AG09309 (cell line): ENCODE data around the gene ZNF385D.
A peak's percentile ranks its signal among the peaks of the same experiment; 100 is the strongest.

Experiments
- DNase-seq: peaks from one replicate; pipeline ENCODE4 v3.0.0-alpha.2; 2010; ENCODE audit warnings: low read depth
- H3K4me3 ChIP-seq: 2 replicates; pipeline ENCODE4 v1.5.1; 2011; ENCODE audit warnings: mild to moderate bottlenecking, low read depth, low read length, moderate library complexity; ENCODE audit not compliant: control insufficient read depth
- CTCF ChIP-seq: IDR thresholded peaks from 2 replicates; pipeline ENCODE4 v1.5.1; 2011; ENCODE audit warnings: mild to moderate bottlenecking, low read depth, low read length, inconsistent platforms; ENCODE audit not compliant: insufficient read depth, control insufficient read depth; ENCODE audit errors: missing control alignments

The ZNF385D gene

GRCh38 chr3:21751886-21752285 lies 876 bp upstream of the ZNF385D start:
- H3K4me3 ChIP-seq, result no peak overlapping the region
- no peak for DNase-seq
- TF ChIP-seq CTCF, result no peak

- DNase-seq, result no peak
- peak overlapping the region; percentile 55 for H3K4me3 ChIP-seq
- TF ChIP-seq CTCF, result no peak
These were observed 822 bp downstream of the ZNF385D start for GRCh38 chr3:21750080-21750696.

GRCh38 chr3:21747966-21748555 lies 2.9 kb downstream of the ZNF385D start:
- no peak overlapping the region for H3K4me3 ChIP-seq
- no peak for TF ChIP-seq CTCF
- DNase-seq, result no peak

GRCh38 chr3:21747376-21747775 lies 3.6 kb downstream of the ZNF385D start:
- no peak for TF ChIP-seq CTCF
- DNase-seq, result no peak
- no peak overlapping the region for H3K4me3 ChIP-seq

- no peak for DNase-seq
- no peak for TF ChIP-seq CTCF
- no peak overlapping the region for H3K4me3 ChIP-seq
These were observed 5.0 kb downstream of the ZNF385D start for GRCh38 chr3:21745966-21746365.

- H3K4me3 ChIP-seq, result no peak overlapping the region
- no peak for TF ChIP-seq CTCF
- DNase-seq, result no peak
These were observed 6.2 kb downstream of the ZNF385D start for GRCh38 chr3:21744793-21745192.
